Measurements from ENCODE around the gene RSPH4A.

DNA sequence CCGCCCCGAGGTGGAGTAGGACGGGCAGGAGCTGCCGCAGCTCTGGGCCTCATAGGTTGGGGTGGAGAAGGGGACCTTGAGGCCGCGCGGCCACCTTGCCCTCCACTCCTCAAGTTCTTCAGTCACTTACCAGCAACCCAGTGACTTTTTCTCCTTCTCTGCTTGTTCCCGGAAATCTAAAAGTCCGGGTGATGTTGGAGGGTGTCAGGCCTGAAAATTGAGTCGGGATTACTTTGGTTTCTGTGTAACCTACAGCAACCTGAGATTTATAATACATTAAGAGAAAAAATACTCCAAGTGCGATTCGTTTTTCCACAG lies 44.6 kb upstream of the RSPH4A start:
- TF ChIP-seq CTCF (IDR thresholded peaks at IDR 0.05; ENCODE audit: poor library complexity) (no peak), EZH2 (IDR thresholded peaks at IDR 0.05; ENCODE audit: borderline replicate concordance) (no peak), EZH2phosphoT487 (IDR thresholded peaks at IDR 0.05; ENCODE audit: low read depth, severe bottlenecking, unreplicated experiment) (no peak)

Data from hepatocyte (in vitro differentiated cells).